HEK293 (cell line): ENCODE results near the gene INPP4B.

Source experiments
- CTCF ChIA-PET: fragments of 350-600 bp; formaldehyde crosslinking; extraction: SDS; loops from one replicate; lab custom pipeline; 2021; ENCODE audit warnings: antibody characterized with exemption; lab: Yijun Ruan, JAX
- POLR2A ChIA-PET: fragments of 300-600 bp; formaldehyde crosslinking; extraction: SDS; loops from one replicate; lab custom pipeline; 2020; ENCODE audit warnings: antibody characterized with exemption, inconsistent platforms; lab: Yijun Ruan, JAX
- H3K27ac ChIP-seq: fragments of 200-500 bp; sonication (Bioruptor generic); 2 replicates; pipeline ENCODE4 v1.5.1; 2014; ENCODE audit warnings: low read depth, low read length, control low read depth, inconsistent platforms; ENCODE audit errors: extremely low read depth
- H3K36me3 ChIP-seq, 2 experiments: fragments of 200-500 bp in 1 of 2; sonication (Bioruptor generic) in 1 of 2; 1 replicate in 1 of 2; 2 replicates in 1 of 2; pipeline ENCODE4 v1.5.1; 2014 to 2017; ENCODE audit warnings: inconsistent platforms in 2 of 2, low read length in 2 of 2; ENCODE audit not compliant: control insufficient read depth in 2 of 2, insufficient read depth in 1 of 2
- H3K4me1 ChIP-seq: fragments of 200-500 bp; sonication (Bioruptor generic); 2 replicates; pipeline ENCODE4 v1.5.1; 2014; ENCODE audit warnings: mild to moderate bottlenecking, low read length, inconsistent platforms; ENCODE audit not compliant: control insufficient read depth, insufficient read depth
- H3K4me3 ChIP-seq: 2 replicates; pipeline ENCODE4 v1.5.1; 2011; ENCODE audit warnings: low read depth, mild to moderate bottlenecking, control low read depth, low read length, moderate library complexity
- H3K9me3 ChIP-seq: fragments of 200-500 bp; sonication (Bioruptor generic); 2 replicates; pipeline ENCODE4 v1.5.1; 2014; ENCODE audit warnings: low read depth, low read length, inconsistent platforms; ENCODE audit not compliant: control insufficient read depth, insufficient read depth
- YY2 ChIP-seq: fragments of 450-650 bp; formaldehyde crosslinking; IDR thresholded peaks from 2 replicates; pipeline ENCODE4 v1.5.1; 2016; ENCODE audit warnings: missing biosample characterization, missing genetic modification characterization
- ZNF2 ChIP-seq: fragments of 450-650 bp; formaldehyde crosslinking; IDR thresholded peaks from 2 replicates; pipeline ENCODE4 v1.5.1; 2016; ENCODE audit warnings: missing biosample characterization, missing genetic modification characterization
- ZNF24 ChIP-seq: fragments of 450-650 bp; formaldehyde crosslinking; IDR thresholded peaks from 2 replicates; pipeline ENCODE4 v1.5.1; 2016; ENCODE audit warnings: missing biosample characterization, missing genetic modification characterization
- ZNF302 ChIP-seq: fragments of 450-650 bp; formaldehyde crosslinking; IDR thresholded peaks from 2 replicates; pipeline ENCODE4 v1.5.1; 2016; ENCODE audit warnings: missing biosample characterization, missing genetic modification characterization, low read depth
- ZNF560 ChIP-seq: fragments of 450-650 bp; formaldehyde crosslinking; IDR thresholded peaks from 2 replicates; pipeline ENCODE4 v1.5.1; 2017; ENCODE audit warnings: missing biosample characterization, missing genetic modification characterization, borderline replicate concordance
- ZNF610 ChIP-seq: fragments of 450-650 bp; formaldehyde crosslinking; IDR thresholded peaks from 2 replicates; pipeline ENCODE4 v1.5.1; 2016; ENCODE audit warnings: missing biosample characterization, missing genetic modification characterization, borderline replicate concordance
- ZNF623 ChIP-seq: fragments of 450-650 bp; formaldehyde crosslinking; IDR thresholded peaks from 2 replicates; pipeline ENCODE4 v1.5.1; 2016; ENCODE audit warnings: missing biosample characterization, missing genetic modification characterization
- ZNF654 ChIP-seq: fragments of 450-650 bp; formaldehyde crosslinking; IDR thresholded peaks from 2 replicates; pipeline ENCODE4 v1.5.1; 2016; ENCODE audit warnings: low read depth, missing biosample characterization, missing genetic modification characterization
- ZNF701 ChIP-seq: fragments of 450-650 bp; formaldehyde crosslinking; IDR thresholded peaks from 2 replicates; pipeline ENCODE4 v1.5.1; 2016; ENCODE audit warnings: missing biosample characterization, missing genetic modification characterization
- TF ChIP-seq, protein P1 (sequence below): fragments of 450-650 bp; formaldehyde crosslinking; IDR thresholded peaks from 2 replicates; pipeline ENCODE4 v1.5.1; 2016; ENCODE audit warnings: missing biosample characterization, missing genetic modification characterization
- TF ChIP-seq, protein P2 (sequence below): fragments of 450-650 bp; formaldehyde crosslinking; conservative IDR thresholded peaks from 2 replicates; pipeline ENCODE4 v1.5.1; 2016; ENCODE audit warnings: low read depth, missing biosample characterization, missing genetic modification characterization
- TF ChIP-seq, protein P3 (sequence below): fragments of 450-650 bp; formaldehyde crosslinking; IDR thresholded peaks from 2 replicates; pipeline ENCODE4; 2016; ENCODE audit warnings: missing biosample characterization, missing genetic modification characterization

INPP4B gene

DNA sequence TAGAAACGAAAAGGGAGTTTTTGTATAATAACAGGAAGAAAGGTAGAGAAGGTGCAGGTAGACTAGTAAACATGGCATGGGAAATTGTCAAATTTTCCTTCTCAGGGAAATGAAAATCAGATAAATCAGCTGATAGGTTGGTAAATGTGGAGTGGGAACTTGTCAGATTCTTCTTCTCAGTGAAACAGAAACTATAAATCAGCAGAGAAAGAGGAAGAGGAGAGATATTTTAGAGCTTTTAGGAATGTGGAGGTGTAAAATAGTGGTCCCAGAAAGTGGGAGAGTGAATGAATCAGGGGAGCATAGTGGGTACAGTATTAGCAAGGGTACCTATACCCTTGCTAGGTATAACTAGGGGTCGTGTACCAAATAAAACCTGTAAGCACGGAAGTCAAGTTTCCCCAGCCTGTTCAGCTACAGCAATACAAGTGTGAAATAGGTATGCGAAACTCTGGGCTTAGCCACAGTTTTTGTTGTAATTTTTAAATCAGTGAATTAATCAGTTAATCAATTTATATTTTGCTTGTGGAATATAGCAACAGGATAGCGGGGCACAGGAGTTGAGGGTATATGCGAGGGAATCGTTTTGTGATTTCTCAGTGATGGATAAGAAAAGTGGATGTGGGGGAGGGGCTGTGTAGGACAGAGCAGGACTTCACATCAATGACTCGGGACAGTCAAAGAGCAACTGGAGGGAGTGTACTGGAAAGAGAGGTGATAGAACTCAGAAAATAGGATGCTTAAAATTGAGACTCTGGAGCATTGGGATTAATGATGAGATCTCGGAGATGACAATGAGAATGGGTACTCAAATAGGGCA, 561.5 kb downstream of the INPP4B start:
- CTCF ChIA-PET: interaction anchor here (0.6 kb wide), 1 partner anchor 384 kb away, joined by 3 read pairs; no protein-coding TSS in a partner anchor
- H3K4me3 ChIP-seq: no peak overlapping the region
- H3K27ac ChIP-seq: no peak overlapping the region
- H3K9me3 ChIP-seq: no peaks in the 10 kb centered on the region
- H3K36me3 ChIP-seq: no peaks in the 10 kb centered on the region
- TF ChIP-seq, protein P1, sequence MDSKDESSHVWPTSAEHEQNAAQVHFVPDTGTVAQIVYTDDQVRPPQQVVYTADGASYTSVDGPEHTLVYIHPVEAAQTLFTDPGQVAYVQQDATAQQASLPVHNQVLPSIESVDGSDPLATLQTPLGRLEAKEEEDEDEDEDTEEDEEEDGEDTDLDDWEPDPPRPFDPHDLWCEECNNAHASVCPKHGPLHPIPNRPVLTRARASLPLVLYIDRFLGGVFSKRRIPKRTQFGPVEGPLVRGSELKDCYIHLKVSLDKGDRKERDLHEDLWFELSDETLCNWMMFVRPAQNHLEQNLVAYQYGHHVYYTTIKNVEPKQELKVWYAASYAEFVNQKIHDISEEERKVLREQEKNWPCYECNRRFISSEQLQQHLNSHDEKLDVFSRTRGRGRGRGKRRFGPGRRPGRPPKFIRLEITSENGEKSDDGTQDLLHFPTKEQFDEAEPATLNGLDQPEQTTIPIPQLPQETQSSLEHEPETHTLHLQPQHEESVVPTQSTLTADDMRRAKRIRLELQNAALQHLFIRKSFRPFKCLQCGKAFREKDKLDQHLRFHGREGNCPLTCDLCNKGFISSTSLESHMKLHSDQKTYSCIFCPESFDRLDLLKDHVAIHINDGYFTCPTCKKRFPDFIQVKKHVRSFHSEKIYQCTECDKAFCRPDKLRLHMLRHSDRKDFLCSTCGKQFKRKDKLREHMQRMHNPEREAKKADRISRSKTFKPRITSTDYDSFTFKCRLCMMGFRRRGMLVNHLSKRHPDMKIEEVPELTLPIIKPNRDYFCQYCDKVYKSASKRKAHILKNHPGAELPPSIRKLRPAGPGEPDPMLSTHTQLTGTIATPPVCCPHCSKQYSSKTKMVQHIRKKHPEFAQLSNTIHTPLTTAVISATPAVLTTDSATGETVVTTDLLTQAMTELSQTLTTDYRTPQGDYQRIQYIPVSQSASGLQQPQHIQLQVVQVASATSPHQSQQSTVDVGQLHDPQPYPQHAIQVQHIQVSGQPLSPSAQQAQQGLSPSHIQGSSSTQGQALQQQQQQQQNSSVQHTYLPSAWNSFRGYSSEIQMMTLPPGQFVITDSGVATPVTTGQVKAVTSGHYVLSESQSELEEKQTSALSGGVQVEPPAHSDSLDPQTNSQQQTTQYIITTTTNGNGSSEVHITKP: peak; percentile 51
- no peak for TF ChIP-seq ZNF560 (tag by site-specific recombination)
- no peak for TF ChIP-seq ZNF701 (tag by site-specific recombination)
- H3K4me1 ChIP-seq: no peaks in the 10 kb centered on the region
- POLR2A ChIA-PET: no interaction called here

DNA sequence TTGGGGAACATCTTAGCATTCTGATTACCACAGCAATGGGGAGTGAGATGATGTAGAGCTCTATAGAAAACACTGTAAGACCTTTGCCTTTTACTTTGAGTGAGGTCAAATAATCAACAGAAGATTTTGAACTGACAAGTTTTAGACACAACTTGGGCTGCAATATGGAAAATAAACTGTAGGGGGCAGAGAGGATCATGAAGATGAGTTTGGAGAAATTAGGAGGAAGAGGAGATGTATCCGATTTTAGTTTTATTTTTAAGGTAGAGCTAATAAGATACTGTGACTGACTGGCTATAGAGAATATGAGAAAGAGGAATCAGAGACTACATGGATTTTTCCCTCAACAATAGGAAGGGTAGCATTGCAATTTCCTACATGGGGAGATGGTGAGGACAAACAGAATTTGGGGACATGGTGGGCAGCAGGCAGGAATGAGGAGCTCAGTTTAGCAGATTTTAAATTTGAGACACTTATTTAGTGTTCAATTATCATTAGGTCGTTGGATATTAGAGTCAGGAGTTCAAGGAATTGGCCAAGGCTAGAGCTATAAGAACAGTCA, 563.1 kb downstream of the INPP4B start:
- ChIA-PET POLR2A (no interaction called here), CTCF (interaction anchor here (0.7 to 1.3 kb wide), 9 partner anchors 9 to 738 kb away, joined by 3 to 5 read pairs (median 4); no protein-coding TSS in a partner anchor)
- TF ChIP-seq ZNF654 (tag by site-specific recombination): peak; percentile 37; the same call in 1 of the 2 replicates
- TF ChIP-seq ZNF610 (tag by site-specific recombination): no peak
- Histone ChIP-seq H3K9me3 (no peaks in the 10 kb centered on the region), H3K4me3 (no peak overlapping the region), H3K36me3 (no peaks in the 10 kb centered on the region), H3K27ac (no peak overlapping the region), H3K4me1 (no peaks in the 10 kb centered on the region)

DNA sequence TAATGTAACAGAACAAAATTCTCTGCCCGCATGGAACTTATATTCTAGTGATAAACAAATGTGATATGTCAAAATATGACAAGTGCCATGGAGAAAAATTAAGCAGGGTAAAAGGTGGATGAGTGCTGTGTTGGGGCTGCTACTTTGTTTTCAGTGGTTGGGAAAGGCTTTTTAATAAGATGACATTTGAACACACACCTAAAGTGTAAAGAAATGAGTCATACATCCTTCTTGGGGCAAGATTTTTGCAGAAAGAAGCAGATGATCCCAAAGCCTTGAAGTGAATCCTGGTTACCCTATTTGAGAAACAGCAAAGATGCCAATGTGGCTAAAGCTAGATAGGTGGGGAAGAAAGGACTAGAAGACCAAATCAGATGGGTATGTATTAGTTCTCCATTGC, 564.1 kb downstream of the INPP4B start:
- Histone ChIP-seq H3K9me3 (no peaks in the 10 kb centered on the region), H3K4me3 (no peak overlapping the region), H3K36me3 (no peaks in the 10 kb centered on the region), H3K27ac (no peak overlapping the region), H3K4me1 (no peaks in the 10 kb centered on the region)
- TF ChIP-seq ZNF2 (tag by site-specific recombination): no peak
- TF ChIP-seq ZNF623: no peak
- CTCF ChIA-PET: interaction anchor here (0.6 to 1.2 kb wide), 3 partner anchors 16 to 739 kb away, joined by 4 to 5 read pairs (median 5); no protein-coding TSS in a partner anchor
- POLR2A ChIA-PET: no interaction called here

DNA sequence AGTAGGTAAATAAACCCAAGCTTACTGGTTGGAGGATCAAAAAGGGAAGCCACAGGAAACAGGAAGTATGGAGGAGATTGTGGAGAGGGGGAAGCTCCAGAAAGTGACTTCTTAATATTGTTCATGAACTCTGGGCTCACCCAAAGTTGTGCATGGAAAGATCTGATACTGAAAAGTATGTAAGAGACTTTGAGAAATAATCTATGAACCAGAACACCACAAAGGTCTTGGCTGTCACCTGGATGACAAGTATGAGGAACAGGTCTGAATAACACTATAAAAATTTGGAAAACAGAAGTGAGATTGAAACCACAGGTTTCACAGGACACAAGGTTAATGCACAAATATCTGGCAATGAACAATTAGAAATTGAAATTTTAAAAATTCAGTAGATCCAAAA, 567.4 kb downstream of the INPP4B start:
- POLR2A ChIA-PET: no interaction called here
- no peaks in the 10 kb centered on the region for H3K36me3 ChIP-seq
- TF ChIP-seq, protein P2, sequence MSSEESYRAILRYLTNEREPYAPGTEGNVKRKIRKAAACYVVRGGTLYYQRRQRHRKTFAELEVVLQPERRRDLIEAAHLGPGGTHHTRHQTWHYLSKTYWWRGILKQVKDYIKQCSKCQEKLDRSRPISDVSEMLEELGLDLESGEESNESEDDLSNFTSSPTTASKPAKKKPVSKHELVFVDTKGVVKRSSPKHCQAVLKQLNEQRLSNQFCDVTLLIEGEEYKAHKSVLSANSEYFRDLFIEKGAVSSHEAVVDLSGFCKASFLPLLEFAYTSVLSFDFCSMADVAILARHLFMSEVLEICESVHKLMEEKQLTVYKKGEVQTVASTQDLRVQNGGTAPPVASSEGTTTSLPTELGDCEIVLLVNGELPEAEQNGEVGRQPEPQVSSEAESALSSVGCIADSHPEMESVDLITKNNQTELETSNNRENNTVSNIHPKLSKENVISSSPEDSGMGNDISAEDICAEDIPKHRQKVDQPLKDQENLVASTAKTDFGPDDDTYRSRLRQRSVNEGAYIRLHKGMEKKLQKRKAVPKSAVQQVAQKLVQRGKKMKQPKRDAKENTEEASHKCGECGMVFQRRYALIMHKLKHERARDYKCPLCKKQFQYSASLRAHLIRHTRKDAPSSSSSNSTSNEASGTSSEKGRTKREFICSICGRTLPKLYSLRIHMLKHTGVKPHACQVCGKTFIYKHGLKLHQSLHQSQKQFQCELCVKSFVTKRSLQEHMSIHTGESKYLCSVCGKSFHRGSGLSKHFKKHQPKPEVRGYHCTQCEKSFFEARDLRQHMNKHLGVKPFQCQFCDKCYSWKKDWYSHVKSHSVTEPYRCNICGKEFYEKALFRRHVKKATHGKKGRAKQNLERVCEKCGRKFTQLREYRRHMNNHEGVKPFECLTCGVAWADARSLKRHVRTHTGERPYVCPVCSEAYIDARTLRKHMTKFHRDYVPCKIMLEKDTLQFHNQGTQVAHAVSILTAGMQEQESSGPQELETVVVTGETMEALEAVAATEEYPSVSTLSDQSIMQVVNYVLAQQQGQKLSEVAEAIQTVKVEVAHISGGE: no peak
- no peak for TF ChIP-seq ZNF302 (tag by site-specific recombination)
- TF ChIP-seq YY2: no peak
- TF ChIP-seq, protein P3, sequence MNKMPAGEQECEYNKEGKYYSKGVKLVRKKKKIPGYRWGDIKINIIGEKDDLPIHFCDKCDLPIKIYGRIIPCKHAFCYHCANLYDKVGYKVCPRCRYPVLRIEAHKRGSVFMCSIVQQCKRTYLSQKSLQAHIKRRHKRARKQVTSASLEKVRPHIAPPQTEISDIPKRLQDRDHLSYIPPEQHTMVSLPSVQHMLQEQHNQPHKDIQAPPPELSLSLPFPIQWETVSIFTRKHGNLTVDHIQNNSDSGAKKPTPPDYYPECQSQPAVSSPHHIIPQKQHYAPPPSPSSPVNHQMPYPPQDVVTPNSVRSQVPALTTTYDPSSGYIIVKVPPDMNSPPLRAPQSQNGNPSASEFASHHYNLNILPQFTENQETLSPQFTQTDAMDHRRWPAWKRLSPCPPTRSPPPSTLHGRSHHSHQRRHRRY: no peak
- no peak for TF ChIP-seq ZNF24 (tag by site-specific recombination)
- TF ChIP-seq, all 188 proteins: peak for 0
- no peak overlapping the region for H3K27ac ChIP-seq
- no peaks in the 10 kb centered on the region for H3K9me3 ChIP-seq
- CTCF ChIA-PET: no interaction called here
- H3K4me3 ChIP-seq: no peak overlapping the region
- H3K4me1 ChIP-seq: no peaks in the 10 kb centered on the region
